KOPT-K1 (cell line): ENCODE data around the gene SPECC1.
"Not testable (repeated sequence)": the region's sequence is repeated elsewhere in the genome, so short reads cannot be mapped to it uniquely, and the experiment has no call there.

ENCODE experiments used
- H3K27ac ChIP-seq: fragments of 200-600 bp; sonication (generic); 2 replicates; pipeline ENCODE4 v1.5.1; 2016; ENCODE audit warnings: antibody characterized with exemption, mild to moderate bottlenecking, low read depth, low read length; ENCODE audit not compliant: poor library complexity, severe bottlenecking
- H3K36me3 ChIP-seq: fragments of 200-600 bp; sonication (generic); 2 replicates; pipeline ENCODE4 v1.5.1; 2017; ENCODE audit warnings: antibody characterized with exemption, mild to moderate bottlenecking, low read length, moderate library complexity; ENCODE audit not compliant: insufficient read depth
- H3K9me3 ChIP-seq: fragments of 200-600 bp; sonication (generic); 2 replicates; pipeline ENCODE4 v1.5.1; 2017; ENCODE audit warnings: antibody characterized with exemption, low read length, mild to moderate bottlenecking; ENCODE audit not compliant: insufficient read depth, poor library complexity, severe bottlenecking

The SPECC1 gene

GRCh38 chr17:19992803-19993713 is 16.1 kb upstream of the SPECC1 start:
- no peak overlapping the region for H3K27ac ChIP-seq

DNA sequence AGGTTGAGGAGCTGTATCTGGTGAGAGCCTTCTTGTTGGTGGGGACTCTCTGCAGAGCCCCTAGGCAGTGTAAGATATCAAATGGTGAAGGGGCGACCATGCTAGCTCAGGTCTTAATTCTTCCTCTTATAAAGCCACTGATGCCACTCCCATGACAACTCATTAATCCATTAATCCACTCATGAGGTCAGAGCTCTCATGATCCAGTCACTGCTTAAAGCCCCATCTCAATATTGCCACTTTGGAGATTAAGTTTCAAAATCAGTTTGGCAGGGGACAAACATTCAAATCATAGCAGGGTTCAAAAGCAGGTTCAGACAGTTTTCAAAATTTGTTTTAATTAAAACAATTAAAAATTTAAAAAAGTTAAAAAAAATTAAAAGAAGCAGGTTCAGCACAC is 13.1 kb upstream of the SPECC1 start:
- Histone ChIP-seq H3K36me3 (no peaks in the 10 kb centered on the region), H3K27ac (no peak overlapping the region), H3K9me3 (no peaks in the 10 kb centered on the region)

More at GRCh38 chr17:19992803-19993713, 16.1 kb upstream of the SPECC1 start:
- Histone ChIP-seq H3K9me3 (no peaks in the 10 kb centered on the region), H3K36me3 (no peaks in the 10 kb centered on the region)

DNA sequence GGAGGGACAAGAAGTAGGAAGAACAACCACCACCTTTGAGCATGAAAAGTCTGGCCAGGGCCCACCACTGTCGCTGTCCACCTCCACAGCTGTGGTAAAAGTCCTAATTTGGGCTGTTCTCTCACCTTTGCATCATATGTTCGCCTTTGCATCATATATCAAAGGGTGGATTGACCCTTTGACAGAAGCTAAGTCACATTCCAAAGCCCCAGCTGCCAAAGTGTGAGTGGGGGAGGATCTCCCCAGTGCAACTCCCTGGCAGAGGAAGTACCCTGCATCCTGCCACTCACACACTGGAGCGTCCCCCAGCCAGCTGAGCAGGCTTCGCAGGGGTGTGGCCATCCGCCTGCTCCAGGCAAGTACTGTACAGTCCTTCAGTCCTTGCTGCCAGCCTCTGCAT is 12.7 kb upstream of the SPECC1 start:
- Histone ChIP-seq H3K27ac (no peak overlapping the region), H3K36me3 (no peaks in the 10 kb centered on the region), H3K9me3 (no peaks in the 10 kb centered on the region)

DNA sequence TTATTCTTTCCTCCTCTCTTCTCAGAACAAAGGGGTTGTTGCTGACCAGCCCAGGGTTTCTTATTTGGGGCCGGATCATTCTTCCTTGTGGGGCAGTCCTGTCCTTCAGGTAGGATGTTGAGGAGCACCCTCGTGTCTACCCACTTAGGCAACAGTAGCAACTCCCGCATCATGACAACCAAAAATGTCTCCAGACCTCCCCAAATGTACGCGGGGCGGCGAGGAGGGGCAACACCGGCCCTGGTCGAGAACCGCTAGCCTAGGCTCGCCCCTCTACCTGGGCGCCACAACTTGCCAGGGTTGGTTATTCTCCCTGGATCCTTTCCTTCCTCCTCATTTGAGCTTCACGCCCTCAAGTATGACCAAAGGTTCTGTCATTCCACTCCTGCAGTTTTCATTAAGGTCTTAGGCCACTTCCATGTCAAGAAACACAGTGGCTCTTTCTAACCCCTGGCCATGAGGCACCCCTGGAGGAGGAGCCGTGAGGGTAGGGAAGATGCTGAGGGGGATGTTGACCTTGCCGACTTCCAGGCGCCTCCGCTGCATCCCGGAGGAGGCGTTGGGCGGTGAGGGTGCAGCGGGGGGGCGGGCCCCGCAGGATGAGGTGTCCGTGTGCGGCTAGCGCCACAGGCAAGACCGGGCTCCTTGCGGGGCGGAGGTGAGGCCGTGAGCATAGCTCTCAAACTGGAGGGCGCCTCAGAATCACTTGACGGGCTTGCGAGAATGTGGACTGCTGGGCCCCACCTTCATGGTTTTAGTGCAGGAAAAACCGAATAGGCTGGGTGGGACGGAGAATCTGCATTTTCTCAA is 712 bp upstream of the SPECC1 start:
- no peak overlapping the region for H3K27ac ChIP-seq
- H3K9me3 ChIP-seq = no peaks in the 10 kb centered on the region
- H3K36me3 ChIP-seq = no peaks in the 10 kb centered on the region

GRCh38 chr17:20009052-20009301 is 182 bp upstream of the SPECC1 start:
- no peaks in the 10 kb centered on the region for H3K9me3 ChIP-seq
- no peak overlapping the region for H3K27ac ChIP-seq
- H3K36me3 ChIP-seq = no peaks in the 10 kb centered on the region

GRCh38 chr17:20010099-20010863 is 1.1 kb downstream of the SPECC1 start:
- Histone ChIP-seq H3K36me3 (no peaks in the 10 kb centered on the region), H3K27ac (no peak overlapping the region), H3K9me3 (no peaks in the 10 kb centered on the region)

- Histone ChIP-seq H3K9me3 (no peaks in the 10 kb centered on the region), H3K27ac (no peak overlapping the region), H3K36me3 (no peaks in the 10 kb centered on the region)
Observed at GRCh38 chr17:20010936-20011335, 1.8 kb downstream of the SPECC1 start.

DNA sequence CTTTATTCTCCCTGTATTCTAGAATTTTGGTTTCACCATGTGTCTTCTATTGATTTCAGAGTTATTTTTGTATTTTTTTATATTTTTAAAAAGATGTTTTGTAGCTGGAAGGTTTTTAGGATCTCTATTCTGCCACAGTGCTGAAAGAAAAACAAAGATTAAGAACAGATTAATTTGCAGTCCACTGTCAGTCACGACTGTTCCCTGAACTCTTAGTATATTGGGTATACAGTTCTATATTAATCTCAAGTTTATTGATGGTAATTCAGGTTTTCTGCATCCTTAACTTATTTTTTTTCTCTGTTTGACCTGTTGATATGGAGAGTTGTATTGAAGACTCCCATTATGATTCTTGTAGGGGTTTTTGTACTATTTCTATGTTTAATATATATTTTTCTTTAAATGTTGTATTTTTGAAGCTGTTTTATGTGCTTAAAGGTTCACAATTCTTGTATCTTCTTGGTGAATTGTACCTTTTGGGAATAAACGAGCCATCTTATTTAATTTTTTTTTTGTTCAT is 2.9 kb downstream of the SPECC1 start:
- Histone ChIP-seq H3K9me3 (no peaks in the 10 kb centered on the region), H3K27ac (no peak overlapping the region), H3K36me3 (no peaks in the 10 kb centered on the region)

DNA sequence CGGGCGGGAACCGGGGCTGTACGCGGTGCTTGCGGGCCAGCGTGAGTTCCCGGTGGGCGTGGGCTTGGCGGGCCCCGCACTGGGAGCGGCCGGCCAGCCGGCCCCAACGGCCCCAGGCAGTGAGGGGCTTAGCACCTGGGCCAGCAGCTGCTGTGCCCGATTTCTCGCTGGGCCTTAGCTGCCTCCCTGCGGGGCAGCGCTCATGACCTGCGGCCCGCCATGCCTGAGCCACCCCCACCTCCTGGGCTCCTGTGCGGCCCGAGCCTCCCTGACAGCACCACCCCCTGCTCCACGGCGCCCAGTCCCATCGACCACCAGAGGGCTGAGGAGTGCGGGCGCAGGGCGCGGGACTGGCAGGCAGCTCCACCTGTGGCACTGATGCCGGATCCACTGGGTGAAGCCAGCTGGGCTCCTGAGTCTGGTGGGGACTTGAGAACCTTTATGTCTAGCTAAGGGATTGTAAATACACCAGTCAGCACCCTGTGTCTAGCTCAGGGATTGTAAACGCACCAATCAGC is 7.4 kb downstream of the SPECC1 start:
- not testable (repeated sequence) for H3K36me3 ChIP-seq, H3K9me3 ChIP-seq, H3K27ac ChIP-seq

DNA sequence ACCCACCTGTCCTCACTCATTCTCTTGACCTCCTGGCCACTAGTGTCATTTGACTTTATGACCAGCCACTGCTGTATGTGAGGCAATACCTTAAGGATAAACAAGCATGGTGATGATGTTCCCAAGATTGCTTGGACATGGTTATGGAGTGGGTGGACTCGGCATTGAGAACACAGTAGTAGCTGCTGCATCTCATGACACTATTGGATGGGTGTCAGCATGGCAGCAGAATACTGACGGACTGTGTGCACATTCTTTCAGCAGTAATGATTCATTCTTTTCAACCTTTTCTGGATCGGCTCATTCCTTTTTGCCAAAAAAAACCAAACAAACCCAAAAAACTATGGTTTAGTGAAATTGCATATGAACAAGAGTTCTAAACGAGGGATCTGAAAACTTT is 13.5 kb downstream of the SPECC1 start:
- Histone ChIP-seq H3K36me3 (no peaks in the 10 kb centered on the region), H3K27ac (no peak overlapping the region), H3K9me3 (no peaks in the 10 kb centered on the region)

DNA sequence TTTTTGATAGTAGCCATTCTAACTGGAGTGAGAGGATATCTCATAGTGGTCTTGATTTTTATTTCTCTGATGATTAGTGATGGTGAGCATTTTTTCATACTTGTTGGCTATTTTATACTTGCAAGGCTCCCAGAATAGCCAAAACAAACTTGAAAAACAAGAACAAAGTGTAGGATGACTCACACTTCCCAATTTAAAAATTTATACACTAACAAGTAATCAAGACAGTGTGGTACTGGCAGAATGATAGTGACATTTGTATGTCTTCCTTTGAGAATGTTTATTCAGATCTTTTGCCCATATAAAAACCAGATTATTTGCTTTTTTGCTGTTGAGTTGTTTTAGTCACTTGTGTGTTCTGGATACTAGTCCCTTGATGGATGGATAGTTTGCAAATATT is 17.8 kb downstream of the SPECC1 start:
- Histone ChIP-seq H3K27ac (no peak overlapping the region), H3K36me3 (no peaks in the 10 kb centered on the region), H3K9me3 (no peaks in the 10 kb centered on the region)

DNA sequence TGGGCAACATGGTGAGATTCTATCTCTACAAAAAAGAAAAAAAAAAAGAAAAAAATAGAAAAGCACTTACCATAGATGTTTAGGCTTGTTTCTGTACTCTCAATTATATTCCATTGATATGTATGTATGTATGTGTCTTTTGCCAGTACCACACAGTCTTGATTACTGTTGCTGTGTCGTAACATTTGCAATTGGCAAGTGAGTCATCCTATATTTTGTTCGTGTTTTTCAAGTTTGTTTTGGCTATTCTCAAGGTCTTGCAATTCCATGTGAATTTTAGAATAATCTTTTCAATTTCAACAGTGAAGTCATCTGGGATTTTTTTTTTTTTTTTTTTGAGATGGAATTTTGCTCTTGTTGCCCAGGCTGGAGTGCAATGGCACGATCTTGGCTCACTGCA is 19.3 kb downstream of the SPECC1 start:
- H3K9me3 ChIP-seq = no peaks in the 10 kb centered on the region
- no peak overlapping the region for H3K27ac ChIP-seq
- H3K36me3 ChIP-seq = no peaks in the 10 kb centered on the region

- no peaks in the 10 kb centered on the region for H3K9me3 ChIP-seq
- H3K36me3 ChIP-seq = no peaks in the 10 kb centered on the region
- no peak overlapping the region for H3K27ac ChIP-seq
Observed at GRCh38 chr17:20032636-20033035, 23.5 kb downstream of the SPECC1 start.

DNA sequence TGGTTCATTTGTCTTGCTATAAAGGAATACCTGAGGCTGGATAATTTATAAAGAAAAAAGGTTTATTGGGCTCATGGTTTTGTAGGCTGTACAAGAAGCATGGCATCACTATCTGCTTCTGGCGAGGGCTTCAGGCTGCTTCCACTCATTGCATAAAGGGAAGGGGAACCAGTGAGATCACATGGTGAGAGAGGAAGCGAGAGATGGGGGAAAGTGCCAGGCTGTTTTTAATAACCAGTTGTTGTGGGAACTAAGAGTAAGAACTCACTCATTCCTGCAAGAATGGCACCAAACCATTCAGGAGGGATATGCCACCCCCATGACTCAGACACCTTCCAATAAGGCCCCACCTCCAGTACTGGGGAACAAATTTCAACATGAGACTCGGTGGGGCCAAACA is 24.3 kb downstream of the SPECC1 start:
- Histone ChIP-seq H3K9me3 (no peaks in the 10 kb centered on the region), H3K36me3 (no peaks in the 10 kb centered on the region), H3K27ac (no peak overlapping the region)

- Histone ChIP-seq H3K27ac (no peak overlapping the region), H3K9me3 (no peaks in the 10 kb centered on the region), H3K36me3 (no peaks in the 10 kb centered on the region)
Observed at GRCh38 chr17:20035501-20035900, 26.3 kb downstream of the SPECC1 start.
